HG03457 (cell line): ENCODE results near the gene AKNA.

ENCODE experiments used
- ATAC-seq: cut with Tn5 transposase; IDR thresholded peaks from one replicate; pipeline ENCODE4 v1.9.1; 2021; ENCODE audit warnings: moderate number of reproducible peaks; ENCODE audit not compliant: unreplicated experiment

Gene AKNA

GRCh38 chr9:114416290-114416689 is 28.5 kb upstream of the AKNA start:
- no peak for ATAC-seq

GRCh38 chr9:114414346-114414745 is 26.6 kb upstream of the AKNA start:
- no peak for ATAC-seq

- ATAC-seq, result no peak
Observed at GRCh38 chr9:114413861-114414301, 26.1 kb upstream of the AKNA start.

GRCh38 chr9:114412048-114412683 is 24.4 kb upstream of the AKNA start:
- no peak for ATAC-seq

- no peak for ATAC-seq
Observed at GRCh38 chr9:114411452-114411851, 23.7 kb upstream of the AKNA start.

- no peak for ATAC-seq
Observed at GRCh38 chr9:114410910-114411309, 23.1 kb upstream of the AKNA start.

- ATAC-seq, result no peak
Observed at GRCh38 chr9:114409842-114410241, 22.1 kb upstream of the AKNA start.

- ATAC-seq, result no peak
Observed at GRCh38 chr9:114409103-114409780, 21.5 kb upstream of the AKNA start.

- no peak for ATAC-seq
Observed at GRCh38 chr9:114408645-114409044, 20.9 kb upstream of the AKNA start.

- ATAC-seq, result no peak
Observed at GRCh38 chr9:114407889-114408288, 20.1 kb upstream of the AKNA start.

GRCh38 chr9:114406441-114406840 is 18.7 kb upstream of the AKNA start:
- no peak for ATAC-seq

GRCh38 chr9:114405294-114406034 is 17.7 kb upstream of the AKNA start:
- peak; percentile 76 for ATAC-seq

GRCh38 chr9:114404531-114404930 is 16.7 kb upstream of the AKNA start:
- ATAC-seq, result no peak

GRCh38 chr9:114403153-114403756 is 15.5 kb upstream of the AKNA start:
- ATAC-seq, result no peak

GRCh38 chr9:114401344-114401743 is 13.6 kb upstream of the AKNA start:
- no peak for ATAC-seq

- ATAC-seq, result no peak
Observed at GRCh38 chr9:114400772-114401171, 13.0 kb upstream of the AKNA start.

- ATAC-seq, result no peak
Observed at GRCh38 chr9:114400219-114400618, 12.4 kb upstream of the AKNA start.

- ATAC-seq, result no peak
Observed at GRCh38 chr9:114399381-114399780, 11.6 kb upstream of the AKNA start.

- ATAC-seq, result peak; percentile 75
Observed at GRCh38 chr9:114397848-114398605, 10.2 kb upstream of the AKNA start.

GRCh38 chr9:114397219-114397847 is 9.6 kb upstream of the AKNA start:
- no peak for ATAC-seq
